CD4-positive, alpha-beta T cell treated with Interleukin-12 subunit alpha and Interleukin-12 subunit beta, for 1 hour (primary cell): ENCODE results near the gene CBFA2T3.

Source experiments
- DNase-seq: peaks from one replicate; pipeline ENCODE4 v3.0.0-alpha.2; 2020

The CBFA2T3 gene

GRCh38 chr16:88853325-88853941 is 123.6 kb downstream of the CBFA2T3 start:
- no peak for DNase-seq

- DNase-seq, result no peak
Observed at GRCh38 chr16:88851616-88852015, 125.4 kb downstream of the CBFA2T3 start.

GRCh38 chr16:88850531-88851199 is 126.3 kb downstream of the CBFA2T3 start:
- no peak for DNase-seq

- DNase-seq, result no peak
Observed at GRCh38 chr16:88848557-88848956, 128.4 kb downstream of the CBFA2T3 start.

GRCh38 chr16:88847654-88848053 is 129.4 kb downstream of the CBFA2T3 start:
- DNase-seq, result no peak

GRCh38 chr16:88846088-88846487 is 130.9 kb downstream of the CBFA2T3 start:
- DNase-seq, result no peak

- no peak for DNase-seq
Observed at GRCh38 chr16:88844419-88845036, 132.5 kb downstream of the CBFA2T3 start.

- DNase-seq, result no peak
Observed at GRCh38 chr16:88843256-88843655, 133.8 kb downstream of the CBFA2T3 start.

GRCh38 chr16:88842806-88843205 is 134.2 kb downstream of the CBFA2T3 start:
- no peak for DNase-seq

- no peak for DNase-seq
Observed at GRCh38 chr16:88842308-88842756, 134.7 kb downstream of the CBFA2T3 start.

GRCh38 chr16:88841521-88842307 is 135.3 kb downstream of the CBFA2T3 start:
- no peak for DNase-seq

GRCh38 chr16:88840600-88841215 is 136.3 kb downstream of the CBFA2T3 start:
- DNase-seq, result no peak

- no peak for DNase-seq
Observed at GRCh38 chr16:88839745-88840599, 137.0 kb downstream of the CBFA2T3 start.

- DNase-seq, result no peak
Observed at GRCh38 chr16:88839026-88839529, 137.9 kb downstream of the CBFA2T3 start.

GRCh38 chr16:88838566-88838965 is 138.4 kb downstream of the CBFA2T3 start:
- no peak for DNase-seq

GRCh38 chr16:88837806-88838205 is 139.2 kb downstream of the CBFA2T3 start:
- no peak for DNase-seq

- DNase-seq, result no peak
Observed at GRCh38 chr16:88836791-88837190, 140.2 kb downstream of the CBFA2T3 start.

GRCh38 chr16:88835818-88836217 is 141.2 kb downstream of the CBFA2T3 start:
- no peak for DNase-seq

- no peak for DNase-seq
Observed at GRCh38 chr16:88835383-88835782, 141.6 kb downstream of the CBFA2T3 start.

- no peak for DNase-seq
Observed at GRCh38 chr16:88834670-88835069, 142.3 kb downstream of the CBFA2T3 start.

GRCh38 chr16:88833086-88833485 is 143.9 kb downstream of the CBFA2T3 start:
- DNase-seq, result no peak

- DNase-seq, result no peak
Observed at GRCh38 chr16:88831838-88832237, 145.2 kb downstream of the CBFA2T3 start.
